ENCODE results near the gene EVI2A. TPM values are rescaled to one million over a fixed set of nuclear protein-coding genes. Genes with fewer than 3 reads are reported as not detected.

The EVI2A gene
- total RNA-seq, 4 donors from 2014 or later = 2.5 to 10.6 (median 4.3) TPM

DNA sequence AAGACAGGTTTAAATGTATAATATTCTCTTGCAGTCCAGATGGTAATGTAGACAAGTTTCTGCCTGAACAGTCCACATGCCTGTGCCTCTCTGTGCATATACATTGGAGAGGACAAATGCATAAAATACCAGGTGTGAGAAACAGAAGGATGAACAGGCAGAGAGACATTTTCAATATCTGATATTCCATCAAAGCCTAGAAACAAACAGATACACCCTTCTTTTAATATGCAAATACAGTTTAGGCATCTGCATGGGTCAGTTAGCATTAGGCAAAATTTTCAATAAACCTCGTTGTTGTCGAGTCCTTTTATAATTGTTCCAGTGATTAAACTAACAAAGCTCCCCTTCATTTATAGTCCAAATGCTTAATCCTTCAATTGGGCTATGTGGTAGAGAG is 25.3 kb downstream of the EVI2A start:
- DNase-seq (ENCODE audit: extremely low spot score) = no peak
- H3K36me3 ChIP-seq = peaks cover 0 to 9% (median 4%) of the 10 kb centered on the region in 4 donors
- WGBS = 89% methylated on average over 2 of the region's 2 CpGs
- no peaks in the 10 kb centered on the region for H3K4me1 ChIP-seq
- no peaks in the 10 kb centered on the region for H3K9me3 ChIP-seq
- intact Hi-C loops (cut with DNase I) = no loop called here
- no peak overlapping the region for H3K4me3 ChIP-seq
- H3K27ac ChIP-seq (replicated peaks in 1 of 4) = no peak overlapping the region
- TF ChIP-seq POLR2AphosphoS5 (IDR thresholded peaks at IDR 0.05) (no peak), POLR2A (IDR thresholded peaks at IDR 0.05; ENCODE audit: low read depth) (no peak), EP300 (IDR thresholded peaks at IDR 0.05) (no peak)
- TF ChIP-seq, protein P1, sequence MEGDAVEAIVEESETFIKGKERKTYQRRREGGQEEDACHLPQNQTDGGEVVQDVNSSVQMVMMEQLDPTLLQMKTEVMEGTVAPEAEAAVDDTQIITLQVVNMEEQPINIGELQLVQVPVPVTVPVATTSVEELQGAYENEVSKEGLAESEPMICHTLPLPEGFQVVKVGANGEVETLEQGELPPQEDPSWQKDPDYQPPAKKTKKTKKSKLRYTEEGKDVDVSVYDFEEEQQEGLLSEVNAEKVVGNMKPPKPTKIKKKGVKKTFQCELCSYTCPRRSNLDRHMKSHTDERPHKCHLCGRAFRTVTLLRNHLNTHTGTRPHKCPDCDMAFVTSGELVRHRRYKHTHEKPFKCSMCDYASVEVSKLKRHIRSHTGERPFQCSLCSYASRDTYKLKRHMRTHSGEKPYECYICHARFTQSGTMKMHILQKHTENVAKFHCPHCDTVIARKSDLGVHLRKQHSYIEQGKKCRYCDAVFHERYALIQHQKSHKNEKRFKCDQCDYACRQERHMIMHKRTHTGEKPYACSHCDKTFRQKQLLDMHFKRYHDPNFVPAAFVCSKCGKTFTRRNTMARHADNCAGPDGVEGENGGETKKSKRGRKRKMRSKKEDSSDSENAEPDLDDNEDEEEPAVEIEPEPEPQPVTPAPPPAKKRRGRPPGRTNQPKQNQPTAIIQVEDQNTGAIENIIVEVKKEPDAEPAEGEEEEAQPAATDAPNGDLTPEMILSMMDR (IDR thresholded peaks at IDR 0.05) = no peak
- H3K27me3 ChIP-seq = no peaks in the 10 kb centered on the region

DNA sequence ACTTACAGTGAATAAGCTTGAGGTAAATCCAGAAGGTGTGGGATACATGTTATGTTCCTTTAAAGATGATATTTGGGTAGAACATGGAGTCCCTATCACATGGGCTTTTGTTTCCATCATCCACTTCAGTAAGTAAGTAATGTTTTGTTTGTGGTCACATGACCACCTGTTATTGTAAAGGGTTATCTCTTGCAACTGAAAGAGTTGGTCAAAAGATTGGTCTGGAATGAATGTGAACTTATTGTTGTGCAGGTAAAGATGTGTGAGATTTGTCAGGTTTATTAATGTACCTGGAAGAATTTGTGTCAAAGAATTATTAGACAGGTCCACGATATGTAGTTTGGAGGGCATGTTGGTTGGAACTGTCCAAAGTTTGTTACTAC is 25.9 kb downstream of the EVI2A start:
- no peak overlapping the region for H3K27ac ChIP-seq (replicated peaks in 1 of 4)
- peaks cover 0 to 9% (median 4%) of the 10 kb centered on the region in 4 donors for H3K36me3 ChIP-seq
- WGBS = 100% methylated on average over 1 of the region's 1 CpG
- H3K4me1 ChIP-seq = no peaks in the 10 kb centered on the region
- intact Hi-C loops (cut with DNase I) = no loop called here
- no peaks in the 10 kb centered on the region for H3K27me3 ChIP-seq
- TF ChIP-seq, protein P1 (IDR thresholded peaks at IDR 0.05) = no peak
- TF ChIP-seq EP300 (IDR thresholded peaks at IDR 0.05) = no peak
- TF ChIP-seq POLR2A (IDR thresholded peaks at IDR 0.05; ENCODE audit: low read depth) = no peak
- no peaks in the 10 kb centered on the region for H3K9me3 ChIP-seq
- H3K4me3 ChIP-seq = no peak overlapping the region
- DNase-seq (ENCODE audit: extremely low spot score) = no peak

DNA sequence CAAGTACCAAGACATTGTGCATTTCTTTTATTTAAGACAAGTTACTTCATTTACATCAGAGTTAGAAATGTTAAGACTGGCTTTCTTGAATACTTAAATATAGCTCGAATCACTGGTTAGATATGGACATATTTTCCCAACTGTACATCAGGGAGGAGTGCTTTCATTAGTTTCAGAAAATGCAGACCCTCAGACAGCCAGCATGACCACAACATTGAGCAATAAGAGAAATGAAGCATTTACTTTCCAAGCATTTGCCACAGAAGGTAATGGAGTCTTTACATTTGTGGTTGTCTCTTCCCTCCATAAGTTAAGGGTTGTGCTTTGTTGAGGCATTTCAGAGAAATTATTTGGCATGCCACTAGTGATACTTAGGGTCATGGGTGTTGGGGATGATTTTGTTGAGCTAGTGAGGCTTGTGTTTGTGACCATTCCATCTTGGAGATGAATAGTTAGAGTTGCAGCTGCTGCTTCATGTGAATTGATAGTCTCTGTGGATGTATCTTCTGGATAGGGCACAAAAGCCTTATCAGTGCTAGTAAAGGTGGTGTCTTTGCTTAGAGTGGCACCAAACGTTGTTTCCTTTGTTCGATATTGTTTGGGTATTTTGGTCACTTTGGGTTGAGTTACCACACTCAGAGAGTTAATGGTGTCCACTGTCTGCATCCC is 26.5 kb downstream of the EVI2A start:
- H3K4me1 ChIP-seq = no peaks in the 10 kb centered on the region
- no peaks in the 10 kb centered on the region for H3K9me3 ChIP-seq
- intact Hi-C loops (cut with DNase I) = no loop called here
- H3K36me3 ChIP-seq = peaks cover 0 to 9% (median 4%) of the 10 kb centered on the region in 4 donors
- H3K27me3 ChIP-seq = no peaks in the 10 kb centered on the region
- TF ChIP-seq EP300 (IDR thresholded peaks at IDR 0.05) (no peak), POLR2AphosphoS5 (IDR thresholded peaks at IDR 0.05) (no peak), POLR2A (IDR thresholded peaks at IDR 0.05; ENCODE audit: low read depth) (no peak)
- TF ChIP-seq, protein P1 (IDR thresholded peaks at IDR 0.05) = no peak
- H3K4me3 ChIP-seq = no peak overlapping the region
- no peak overlapping the region for H3K27ac ChIP-seq (replicated peaks in 1 of 4)
- no peak for DNase-seq (ENCODE audit: extremely low spot score)
- 86% methylated on average over 3 of the region's 3 CpGs for WGBS

DNA sequence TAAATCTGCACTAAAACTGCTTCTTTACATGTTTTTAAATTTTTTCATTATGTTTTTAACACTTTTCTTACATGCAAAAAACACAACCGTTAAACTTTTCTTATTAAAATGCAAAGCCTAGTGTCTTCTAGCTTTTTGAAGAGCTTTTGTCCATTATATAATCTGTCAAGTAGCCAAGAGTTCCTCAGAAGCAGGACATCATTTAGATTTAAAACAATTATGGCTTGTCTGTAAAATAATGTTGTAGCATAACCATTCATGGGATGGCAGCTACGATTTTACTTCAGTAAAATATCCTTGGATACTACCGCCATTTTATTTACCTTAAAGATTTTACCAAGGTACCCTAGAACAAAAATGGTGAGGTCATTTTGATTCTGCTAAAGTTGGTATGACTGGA is 27.2 kb downstream of the EVI2A start:
- DNase-seq (ENCODE audit: extremely low spot score) = no peak
- intact Hi-C loops (cut with DNase I) = no loop called here
- no peaks in the 10 kb centered on the region for H3K9me3 ChIP-seq
- no peak overlapping the region for H3K4me3 ChIP-seq
- no peaks in the 10 kb centered on the region for H3K4me1 ChIP-seq
- WGBS = 93% methylated on average over 3 of the region's 3 CpGs
- TF ChIP-seq EP300 (IDR thresholded peaks at IDR 0.05) (no peak), POLR2A (IDR thresholded peaks at IDR 0.05; ENCODE audit: low read depth) (no peak), POLR2AphosphoS5 (IDR thresholded peaks at IDR 0.05) (no peak)
- TF ChIP-seq, protein P1 (IDR thresholded peaks at IDR 0.05) = no peak
- H3K27ac ChIP-seq (replicated peaks in 1 of 4) = no peak overlapping the region
- H3K36me3 ChIP-seq = peaks cover 0 to 9% (median 4%) of the 10 kb centered on the region in 4 donors
- no peaks in the 10 kb centered on the region for H3K27me3 ChIP-seq

DNA sequence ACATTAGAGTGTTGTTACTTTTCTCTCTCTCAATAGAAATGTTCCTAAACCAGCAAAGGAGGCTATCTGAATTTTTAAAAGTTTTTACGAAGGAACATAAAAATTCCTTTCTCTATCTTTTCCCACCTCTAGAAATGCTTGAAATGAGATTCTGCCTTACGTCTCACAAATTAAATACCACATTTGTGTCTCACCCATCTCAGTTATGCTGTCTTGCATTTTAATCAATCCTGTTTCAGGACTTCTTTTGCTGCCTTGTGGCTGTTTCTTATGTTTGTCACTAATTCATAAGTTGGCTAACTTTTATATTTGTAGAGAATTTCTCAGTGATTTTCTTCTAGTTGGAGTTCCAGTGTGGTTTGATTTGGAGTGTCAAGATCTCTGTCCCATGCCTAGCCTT is 27.8 kb downstream of the EVI2A start:
- H3K27ac ChIP-seq (replicated peaks in 1 of 4) = no peak overlapping the region
- no peak overlapping the region for H3K4me3 ChIP-seq
- no peaks in the 10 kb centered on the region for H3K4me1 ChIP-seq
- 89% methylated on average over 2 of the region's 2 CpGs for WGBS
- no peaks in the 10 kb centered on the region for H3K27me3 ChIP-seq
- intact Hi-C loops (cut with DNase I) = no loop called here
- peaks cover 0 to 9% (median 4%) of the 10 kb centered on the region in 4 donors for H3K36me3 ChIP-seq
- no peak for TF ChIP-seq EP300 (IDR thresholded peaks at IDR 0.05)
- no peak for TF ChIP-seq POLR2A (IDR thresholded peaks at IDR 0.05; ENCODE audit: low read depth)
- TF ChIP-seq, protein P1 (IDR thresholded peaks at IDR 0.05) = no peak
- no peaks in the 10 kb centered on the region for H3K9me3 ChIP-seq
- no peak for DNase-seq (ENCODE audit: extremely low spot score)

All from esophagus muscularis mucosa (tissue), 4 donors.